ENCODE results near the gene GATAD2A.

The GATAD2A gene

DNA sequence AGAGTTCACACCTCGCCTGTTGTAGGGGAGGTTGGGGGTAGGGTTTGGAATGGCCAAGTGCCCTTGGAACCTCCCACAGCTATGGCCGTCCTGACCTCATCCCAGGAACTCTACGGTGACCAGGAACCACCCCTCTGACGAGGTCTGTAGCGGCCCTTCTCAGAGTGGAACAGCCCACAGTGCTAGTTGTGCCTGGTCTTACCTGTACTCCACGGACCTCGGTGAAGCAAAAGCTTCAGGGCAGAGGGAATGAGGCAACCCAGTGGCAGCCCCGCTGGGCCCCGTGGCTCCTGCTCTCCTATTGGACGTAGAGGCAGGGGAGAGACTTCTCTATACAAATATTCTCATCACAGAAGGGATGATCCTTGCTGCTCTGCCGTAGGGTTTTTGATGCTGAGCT, 102.7 kb downstream of the GATAD2A start:
- TF ChIP-seq, protein P1, sequence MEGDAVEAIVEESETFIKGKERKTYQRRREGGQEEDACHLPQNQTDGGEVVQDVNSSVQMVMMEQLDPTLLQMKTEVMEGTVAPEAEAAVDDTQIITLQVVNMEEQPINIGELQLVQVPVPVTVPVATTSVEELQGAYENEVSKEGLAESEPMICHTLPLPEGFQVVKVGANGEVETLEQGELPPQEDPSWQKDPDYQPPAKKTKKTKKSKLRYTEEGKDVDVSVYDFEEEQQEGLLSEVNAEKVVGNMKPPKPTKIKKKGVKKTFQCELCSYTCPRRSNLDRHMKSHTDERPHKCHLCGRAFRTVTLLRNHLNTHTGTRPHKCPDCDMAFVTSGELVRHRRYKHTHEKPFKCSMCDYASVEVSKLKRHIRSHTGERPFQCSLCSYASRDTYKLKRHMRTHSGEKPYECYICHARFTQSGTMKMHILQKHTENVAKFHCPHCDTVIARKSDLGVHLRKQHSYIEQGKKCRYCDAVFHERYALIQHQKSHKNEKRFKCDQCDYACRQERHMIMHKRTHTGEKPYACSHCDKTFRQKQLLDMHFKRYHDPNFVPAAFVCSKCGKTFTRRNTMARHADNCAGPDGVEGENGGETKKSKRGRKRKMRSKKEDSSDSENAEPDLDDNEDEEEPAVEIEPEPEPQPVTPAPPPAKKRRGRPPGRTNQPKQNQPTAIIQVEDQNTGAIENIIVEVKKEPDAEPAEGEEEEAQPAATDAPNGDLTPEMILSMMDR (conservative IDR thresholded peaks at IDR 0.05; ENCODE audit: low read length), result no peak
- no peak for DNase-seq (ENCODE audit: low read depth)
- no peak overlapping the region for H3K4me3 ChIP-seq (ENCODE audit: low read length)

DNA sequence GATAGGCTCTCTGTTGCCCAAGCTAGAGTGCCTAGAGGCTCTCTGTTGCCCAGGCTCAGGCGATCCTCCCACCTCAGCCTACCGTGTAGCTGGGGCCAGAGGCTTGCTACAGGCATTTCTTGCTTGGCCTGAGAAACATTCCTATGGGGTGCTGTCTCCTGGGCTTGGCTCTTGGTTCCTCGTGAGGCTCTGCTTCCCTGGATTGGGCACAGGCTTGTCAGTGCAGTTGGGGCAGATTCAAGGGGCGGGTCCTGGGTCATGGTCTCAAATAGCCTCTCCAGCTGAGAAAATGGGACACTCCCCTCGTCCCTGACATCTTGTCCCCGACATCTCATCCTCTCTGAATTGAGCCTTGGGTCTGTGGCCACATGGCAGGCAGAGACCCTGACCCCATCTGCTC, 105.0 kb downstream of the GATAD2A start:
- no peak overlapping the region for H3K4me3 ChIP-seq (ENCODE audit: low read length)
- DNase-seq (ENCODE audit: low read depth), result peak; percentile 15
- TF ChIP-seq, protein P1 (conservative IDR thresholded peaks at IDR 0.05; ENCODE audit: low read length), result no peak

DNA sequence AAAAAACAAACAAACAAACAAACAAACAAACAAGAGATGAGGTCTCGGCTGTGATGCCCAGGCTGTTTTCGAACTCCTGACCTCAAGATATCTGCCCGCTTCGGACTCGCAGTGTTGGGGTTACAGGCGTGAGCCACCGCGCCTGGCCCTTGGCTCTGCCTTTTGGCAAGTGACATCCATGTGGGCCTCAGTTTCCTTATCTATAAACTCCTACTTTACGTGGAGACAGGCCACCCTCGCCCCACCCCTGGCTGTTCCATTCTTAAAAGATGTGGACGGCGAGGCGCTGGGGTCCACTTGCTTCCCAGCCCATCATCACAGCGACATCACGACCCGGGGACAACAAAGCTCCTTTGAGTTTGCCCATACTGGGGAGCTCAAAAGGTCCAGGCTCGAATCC, 108.2 kb downstream of the GATAD2A start:
- H3K4me3 ChIP-seq (ENCODE audit: low read length), result peak overlapping the region; percentile 27; the same call in 1 of the 2 replicates
- DNase-seq (ENCODE audit: low read depth), result no peak
- TF ChIP-seq, protein P1 (conservative IDR thresholded peaks at IDR 0.05; ENCODE audit: low read length), result no peak

DNA sequence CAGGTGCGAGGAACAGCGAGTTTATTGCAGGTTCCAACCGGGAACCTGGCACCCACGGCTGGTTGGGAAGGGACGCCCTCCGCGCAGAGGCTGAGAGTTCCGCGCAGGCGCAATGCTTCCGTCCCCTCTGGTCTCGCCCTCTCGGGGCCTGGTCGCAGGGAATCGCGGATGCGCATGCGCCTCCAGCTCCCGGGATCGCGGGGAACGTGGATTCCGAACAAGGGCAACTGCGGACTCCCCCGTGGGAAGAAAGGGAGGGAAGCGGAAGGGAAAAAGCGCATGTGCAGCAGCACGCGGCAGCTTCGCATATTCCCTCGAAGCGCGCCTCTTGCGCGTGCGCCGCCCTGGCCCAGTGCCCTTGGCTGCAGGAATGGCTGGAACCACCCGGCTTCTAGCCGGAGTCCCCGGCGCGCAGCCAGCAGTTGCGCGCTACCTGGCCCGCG, 108.8 kb downstream of the GATAD2A start:
- H3K4me3 ChIP-seq (ENCODE audit: low read length), result peak overlapping the region; percentile 27
- DNase-seq (ENCODE audit: low read depth), result peak; percentile 56
- TF ChIP-seq, protein P1 (conservative IDR thresholded peaks at IDR 0.05; ENCODE audit: low read length), result no peak

DNA sequence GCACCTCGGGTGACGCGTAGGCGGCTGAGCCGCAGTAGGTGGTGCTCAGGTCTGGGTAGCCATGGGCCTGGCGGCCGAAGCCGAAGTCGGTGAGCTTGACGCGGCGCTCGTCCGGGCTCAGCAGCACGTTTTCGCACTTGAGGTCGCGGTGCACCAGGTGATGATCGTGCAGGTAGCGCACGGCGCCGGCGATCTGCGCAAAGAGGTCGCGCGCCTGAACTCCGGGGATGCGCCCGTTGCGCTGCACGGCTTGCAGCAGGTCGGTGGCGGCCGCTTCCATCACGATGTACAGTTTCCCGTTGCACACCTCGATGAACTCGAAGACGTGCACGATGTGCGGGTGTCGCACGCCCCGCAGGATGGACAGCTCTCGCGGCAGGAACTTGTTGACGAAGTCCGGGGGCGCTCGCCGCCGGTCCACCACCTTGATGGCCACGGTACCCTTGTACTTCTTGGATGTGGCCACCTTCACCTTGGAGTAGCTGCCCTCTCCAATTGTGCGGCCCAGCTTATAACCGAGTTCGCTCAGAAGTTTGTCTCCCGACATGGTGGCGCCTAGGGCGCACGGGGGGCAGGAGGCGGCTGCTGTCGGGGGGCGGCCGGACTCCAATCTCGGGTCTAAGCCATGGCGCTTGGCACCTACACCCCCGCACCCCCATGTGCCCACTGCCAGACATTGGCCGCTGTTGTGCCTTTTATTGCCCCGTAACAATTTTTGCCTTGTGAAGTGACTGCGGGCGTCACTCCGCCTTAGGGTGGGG, 109.6 kb downstream of the GATAD2A start, which contains the start of gene TSSK6:
Gene TSSK6 (minus strand): TSS at position 668 of the 761 bp plus-strand sequence. CDS start 121 bp downstream, at position 547.
- TF ChIP-seq, protein P1 (conservative IDR thresholded peaks at IDR 0.05; ENCODE audit: low read length), result no peak
- DNase-seq (ENCODE audit: low read depth), result no peak
- peak within 1 kb of the TSS; percentile 94 for H3K4me3 ChIP-seq (ENCODE audit: low read length)

DNA sequence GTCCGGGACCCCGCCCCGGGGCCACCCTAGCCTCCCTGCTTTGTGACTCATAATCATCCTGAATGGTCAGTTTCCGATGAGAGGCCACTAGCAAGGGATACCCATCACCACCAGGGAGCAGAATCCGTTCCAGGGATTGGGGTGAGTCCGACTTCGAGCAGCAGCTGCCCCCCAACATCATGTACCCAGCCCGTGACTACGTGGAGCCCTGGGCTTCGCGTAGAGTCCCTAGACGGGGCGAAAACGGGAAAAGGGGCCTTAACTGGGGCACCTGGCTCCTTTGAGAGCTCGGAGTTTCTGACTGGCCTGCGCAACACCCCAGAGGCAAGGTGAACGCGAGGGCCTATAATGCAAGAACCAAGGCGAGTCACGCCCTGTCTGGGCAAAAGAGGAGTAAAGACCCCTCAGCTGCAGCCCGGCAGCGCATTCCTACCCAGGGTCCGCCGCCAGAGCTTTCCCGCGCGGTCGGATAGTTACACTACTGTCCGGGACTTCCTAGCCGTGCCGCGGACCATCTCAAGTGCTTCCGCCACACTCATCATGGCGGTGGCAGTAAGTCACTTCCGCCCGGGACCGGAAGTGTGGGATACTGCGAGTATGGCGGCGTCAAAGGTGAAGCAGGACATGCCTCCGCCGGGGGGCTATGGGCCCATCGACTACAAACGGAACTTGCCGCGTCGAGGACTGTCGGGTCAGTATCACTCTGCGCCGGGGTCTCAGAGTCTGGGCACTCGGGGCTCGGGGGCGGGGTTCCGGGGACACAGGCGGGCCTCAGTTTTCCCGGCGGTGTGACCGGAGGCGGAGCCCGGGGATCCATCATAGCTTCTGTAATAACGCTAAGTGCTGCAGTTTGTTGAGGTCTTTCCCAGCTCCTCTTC, 110.4 kb downstream of the GATAD2A start, which contains the start of gene NDUFA13:
Gene NDUFA13 (plus strand): TSS at position 584 of the 878 bp plus-strand sequence. CDS start 14 bp downstream, at position 598.
- TF ChIP-seq, protein P1 (conservative IDR thresholded peaks at IDR 0.05; ENCODE audit: low read length), result peak; percentile 24
- H3K4me3 ChIP-seq (ENCODE audit: low read length), result peak within 1 kb of the TSS; percentile 94
- peak; percentile 90 for DNase-seq (ENCODE audit: low read depth)

All from AG10803 (cell line).